ENCODE results near the gene TRIM17.

GRCh38 chr1:228453614-228454013 is 37.0 kb upstream of the TRIM17 start:
- no peak for TF ChIP-seq CTCF (IDR thresholded peaks at IDR 0.05)
- no peak for TF ChIP-seq POLR2A (IDR thresholded peaks at IDR 0.05)
- no peak for TF ChIP-seq POLR2AphosphoS5 (IDR thresholded peaks at IDR 0.05; ENCODE audit: insufficient read depth in 1 of 2, low read depth in 1 of 2)

All from vagina (tissue), 2 donors.